ENCODE data around the gene SLC6A3.

Gene SLC6A3

GRCh38 chr5:1409381-1410110 is 35.7 kb downstream of the SLC6A3 start:
- no peak for DNase-seq (ENCODE audit: low read depth in 2 of 2)

- no peak for DNase-seq (ENCODE audit: low read depth in 2 of 2)
Observed at GRCh38 chr5:1406681-1407640, 38.3 kb downstream of the SLC6A3 start.

DNA sequence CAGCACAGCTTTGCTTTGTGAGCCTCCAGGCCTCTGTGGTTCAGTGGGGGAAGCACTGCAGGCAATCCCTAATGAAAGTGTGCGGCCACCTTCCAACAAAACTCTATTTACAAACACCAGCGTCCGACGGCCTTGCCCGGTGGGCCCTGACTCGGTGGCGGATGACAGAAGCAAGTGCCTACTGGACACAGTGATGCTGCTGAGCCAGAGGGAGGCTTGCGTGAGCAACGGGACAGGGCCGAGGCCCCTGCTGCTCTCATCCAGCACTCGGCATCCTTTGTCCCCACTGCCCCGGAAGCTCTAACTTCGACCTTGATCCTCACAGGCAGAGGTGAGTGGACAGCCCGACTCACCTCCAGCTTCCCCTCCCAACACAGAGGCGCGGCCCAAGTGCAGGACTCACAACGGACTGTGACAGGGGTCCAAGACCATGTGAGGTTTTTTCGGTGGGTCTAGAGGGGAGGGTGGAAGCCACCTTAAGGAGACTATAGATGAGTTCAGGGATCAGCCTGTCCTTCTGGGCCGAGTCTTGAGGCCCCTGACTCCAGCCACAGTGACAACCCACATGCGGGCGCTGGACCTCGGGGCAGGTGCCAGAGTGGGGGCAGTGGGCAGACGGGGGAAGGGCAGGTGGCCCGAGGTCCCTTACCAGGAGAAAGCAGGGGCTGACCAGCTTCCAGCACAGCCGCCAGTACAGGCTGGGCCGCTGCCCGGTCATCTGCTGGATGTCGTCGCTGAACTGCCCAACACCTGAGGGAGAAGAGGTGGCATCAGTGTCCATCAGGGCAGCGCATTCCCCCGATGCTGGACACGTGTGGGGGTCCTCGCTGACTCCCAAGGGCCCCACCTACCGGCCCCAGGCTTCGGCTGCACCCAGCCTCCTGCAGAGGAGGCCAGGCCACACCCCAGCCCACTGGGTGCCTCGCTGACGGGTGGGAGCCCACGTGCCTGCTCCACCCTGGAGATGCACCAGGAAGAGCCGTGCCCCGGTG is 39.4 kb downstream of the SLC6A3 start:
- no peak for DNase-seq (ENCODE audit: low read depth in 2 of 2)

DNA sequence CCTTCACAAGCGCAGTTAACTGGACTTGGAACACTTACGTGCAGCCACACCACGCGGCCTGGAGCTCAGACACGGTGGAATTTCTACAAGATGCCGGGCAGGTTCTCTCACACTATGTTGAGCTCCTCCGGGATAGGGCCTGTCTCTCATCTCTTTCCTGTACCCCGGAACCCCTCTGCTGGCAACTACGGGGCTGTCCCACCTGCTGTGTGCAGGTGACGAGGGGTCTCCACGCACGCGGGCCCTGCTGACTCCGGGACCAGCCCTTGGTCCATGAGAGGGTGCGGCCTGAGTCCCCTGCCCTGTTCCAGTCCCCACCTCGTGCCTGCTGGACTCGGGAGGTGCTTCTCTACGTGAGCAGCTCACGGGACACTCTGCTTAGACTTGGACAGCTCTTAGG is 40.1 kb downstream of the SLC6A3 start:
- DNase-seq (ENCODE audit: low read depth in 2 of 2) = no peak

DNA sequence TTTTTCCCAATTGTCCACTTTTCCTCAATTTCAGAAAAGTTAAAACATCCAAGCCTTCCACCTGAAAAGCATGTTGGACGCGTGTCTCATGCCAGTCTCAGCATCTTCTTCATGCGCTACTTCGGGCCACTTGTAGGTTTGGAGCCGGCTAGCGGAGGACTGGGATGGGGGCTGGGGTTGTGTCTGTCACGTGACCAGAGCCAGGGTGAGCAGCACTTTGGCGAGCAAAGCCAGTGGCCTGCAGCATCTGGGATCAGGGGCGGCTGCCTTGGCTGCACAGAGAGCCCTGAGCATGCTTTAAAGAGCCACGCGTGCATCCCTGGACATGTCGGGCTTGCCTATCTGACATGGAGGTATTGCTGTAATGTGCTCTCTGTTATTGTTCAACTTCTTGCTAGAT is 41.2 kb downstream of the SLC6A3 start:
- DNase-seq (ENCODE audit: low read depth in 2 of 2) = no peak

DNA sequence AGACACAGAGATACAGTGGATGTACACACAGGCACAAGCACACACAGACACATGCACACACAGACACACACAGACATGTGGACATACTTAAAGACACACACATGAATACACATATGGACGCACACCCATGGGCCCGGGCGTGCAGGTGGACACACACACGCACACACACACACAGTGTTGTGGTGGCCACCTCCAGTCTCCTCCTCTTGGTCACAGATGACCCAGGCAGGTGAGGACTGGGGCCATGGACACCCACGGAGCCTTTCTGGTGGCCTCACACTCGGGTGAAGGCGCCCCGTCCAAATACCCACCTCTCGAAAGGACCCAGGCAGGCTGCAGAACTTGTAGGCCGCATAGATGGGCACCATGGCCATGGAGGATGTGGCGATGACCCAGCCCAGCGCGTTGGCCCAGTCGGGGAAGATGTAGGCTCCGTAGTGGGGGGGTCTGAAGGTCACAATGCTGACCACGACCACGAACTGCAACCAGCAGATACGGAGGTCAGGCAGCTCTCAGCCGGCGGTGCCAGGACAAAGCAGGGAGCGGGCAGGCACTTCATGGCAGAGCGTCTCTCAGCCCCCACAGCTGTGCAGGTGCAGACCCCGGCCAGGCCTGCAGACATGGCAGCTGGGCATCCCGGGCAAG is 42.5 kb downstream of the SLC6A3 start:
- DNase-seq (ENCODE audit: low read depth in 2 of 2) = no peak

DNA sequence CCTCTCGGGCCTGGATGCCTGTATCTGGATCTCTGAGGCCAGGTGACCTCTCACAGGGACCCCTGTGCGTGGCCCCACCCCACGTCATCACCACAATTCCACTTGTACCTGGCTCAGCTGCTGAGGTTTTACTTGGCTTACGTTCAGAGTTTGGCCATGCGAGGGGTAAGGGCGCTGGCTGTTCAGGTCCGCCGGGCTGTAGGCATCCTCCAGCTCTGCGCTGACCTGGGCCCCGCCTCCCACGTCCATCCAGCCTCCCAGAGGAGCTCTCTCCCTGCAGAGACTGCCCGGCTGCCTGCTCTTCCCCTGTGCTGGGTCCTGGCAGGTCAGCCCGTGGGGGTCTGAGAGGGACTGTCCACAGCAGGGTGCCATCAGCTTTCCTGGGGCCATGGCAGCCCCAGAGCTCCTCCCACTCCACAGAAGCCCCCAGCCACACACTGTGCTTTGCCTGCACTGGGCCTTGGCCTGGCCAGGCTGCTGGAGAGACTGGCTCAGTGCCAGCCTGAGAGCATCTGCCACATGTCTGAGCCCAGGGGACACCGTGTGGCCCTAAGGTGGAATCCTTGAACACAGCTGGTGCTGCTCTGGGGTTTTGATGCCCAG is 43.6 kb downstream of the SLC6A3 start:
- no peak for DNase-seq (ENCODE audit: low read depth in 2 of 2)

GRCh38 chr5:1400936-1401335 is 44.3 kb downstream of the SLC6A3 start:
- no peak for DNase-seq (ENCODE audit: low read depth in 2 of 2)

DNA sequence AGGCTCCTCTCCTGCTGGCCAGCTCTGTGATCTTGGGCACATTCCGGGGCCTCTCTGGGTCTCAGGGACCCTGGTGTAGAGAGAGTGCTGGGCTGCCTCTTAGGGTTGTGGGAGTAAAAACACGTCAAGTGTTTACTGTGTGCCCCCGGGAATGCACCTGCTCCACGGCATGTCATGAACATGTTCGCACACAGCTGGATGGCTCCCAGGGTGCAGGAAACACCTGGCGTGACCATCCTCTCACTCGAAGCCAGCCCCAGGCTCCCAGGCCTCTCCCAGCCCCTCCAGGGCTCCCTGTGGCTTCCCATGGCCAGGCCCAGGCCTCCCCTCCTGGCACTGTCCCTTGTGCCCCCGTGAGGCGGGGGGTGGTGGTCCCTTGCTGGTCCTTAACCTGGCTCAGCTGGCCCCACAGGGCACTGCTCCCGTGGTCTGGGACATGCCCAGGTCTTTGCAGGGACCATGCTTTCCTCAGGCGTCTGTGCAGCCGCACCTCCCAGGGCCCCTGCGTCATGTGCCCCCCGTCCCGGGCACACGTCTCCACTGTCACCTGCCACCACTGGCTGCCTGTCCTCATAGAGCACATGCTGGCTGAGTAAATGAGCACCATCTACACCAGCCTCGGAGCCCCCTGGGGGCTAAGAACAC is 44.9 kb downstream of the SLC6A3 start:
- DNase-seq (ENCODE audit: low read depth in 2 of 2) = no peak

DNA sequence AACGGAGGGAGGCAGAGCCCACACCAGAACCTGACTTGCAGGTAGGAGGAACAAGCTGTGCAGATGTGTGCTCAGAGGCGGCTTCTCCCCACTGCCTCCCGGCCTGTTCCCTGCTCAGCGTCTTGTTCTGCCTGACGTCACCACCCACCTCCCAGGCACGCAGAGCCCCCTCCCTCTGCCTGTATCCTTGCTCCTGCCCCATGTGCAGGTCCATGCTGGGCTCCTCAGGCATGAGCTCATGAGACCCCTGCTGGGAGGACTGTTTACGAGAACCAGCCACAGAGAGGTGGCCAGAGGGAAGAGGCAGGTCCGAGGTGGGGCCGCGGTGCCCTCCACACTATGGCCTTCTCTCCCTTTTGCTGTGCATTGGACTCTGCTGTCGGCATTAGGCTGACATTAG is 45.5 kb downstream of the SLC6A3 start:
- no peak for DNase-seq (ENCODE audit: low read depth in 2 of 2)

DNA sequence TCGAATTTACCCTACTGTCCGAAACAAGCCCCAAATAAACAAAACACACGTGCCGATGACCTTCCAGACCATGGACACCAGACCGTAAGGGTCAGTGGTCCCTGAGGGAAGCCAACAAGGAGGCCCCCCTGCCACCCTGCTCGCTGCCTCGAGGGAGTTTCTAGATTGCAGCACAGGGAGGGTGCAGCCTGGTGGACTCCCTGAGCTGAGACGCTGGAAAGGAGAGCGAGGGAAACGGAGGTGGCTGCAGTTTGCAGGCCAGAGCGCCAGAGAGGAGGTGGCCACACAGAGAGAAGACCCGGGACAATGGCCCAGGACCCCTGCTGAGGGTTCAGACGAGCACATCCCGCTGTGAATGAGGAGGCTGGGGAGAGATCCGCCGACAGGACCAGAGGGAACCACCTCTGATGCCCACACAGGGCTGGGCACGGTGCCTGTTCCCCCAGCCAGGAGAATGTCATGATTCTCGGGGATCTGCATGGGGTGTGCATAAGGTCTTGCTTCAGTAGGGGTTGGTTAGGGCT is 48.9 kb downstream of the SLC6A3 start:
- no peak for DNase-seq (ENCODE audit: low read depth in 2 of 2)

DNA sequence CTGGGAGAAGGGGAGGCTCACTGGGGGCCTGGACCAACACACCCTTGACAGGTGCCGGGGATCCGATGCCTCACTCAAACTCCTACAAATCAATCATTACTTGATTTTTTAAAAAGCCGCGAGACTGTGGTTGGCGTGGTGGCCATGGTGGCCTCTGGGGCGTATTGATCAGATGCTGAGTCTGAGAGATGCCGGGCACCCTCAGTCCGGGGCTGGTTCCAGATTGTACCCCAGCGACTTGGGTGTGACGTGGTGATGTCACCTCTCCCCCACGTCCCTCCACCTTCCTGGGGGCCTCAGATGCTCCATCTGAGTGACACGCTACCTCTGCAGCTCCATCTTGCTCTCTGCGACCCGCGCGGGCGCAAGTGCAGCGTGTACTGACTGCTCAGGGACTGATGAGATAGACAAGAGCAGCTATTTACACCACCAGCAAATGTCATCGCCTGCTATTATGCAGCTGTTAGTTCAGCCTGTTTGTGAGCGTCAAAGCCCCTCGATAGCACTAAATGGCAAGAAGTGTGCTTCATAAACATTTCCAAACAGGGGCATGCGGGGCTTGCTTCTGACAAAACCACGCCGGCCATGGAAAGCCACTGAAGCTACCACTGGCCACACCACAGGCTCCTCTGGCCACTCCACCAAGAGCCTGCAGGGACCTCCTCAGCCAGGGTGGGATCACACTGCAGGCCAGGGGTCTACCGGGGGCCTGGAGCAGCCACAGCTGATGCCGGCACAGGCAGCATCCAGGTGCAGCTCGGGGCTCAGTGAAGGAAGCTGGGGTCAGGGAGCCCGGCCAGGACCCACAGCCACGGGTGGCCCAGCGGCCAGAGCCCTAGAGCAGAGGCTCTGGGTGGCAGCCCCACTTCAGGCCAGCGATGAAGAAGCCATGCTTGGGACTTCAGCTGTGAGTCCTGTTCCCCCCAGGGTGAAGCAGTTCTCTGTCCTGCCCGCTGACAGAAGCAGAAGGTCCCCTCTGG is 50.1 kb downstream of the SLC6A3 start:
- no peak for DNase-seq (ENCODE audit: low read depth in 2 of 2)

DNA sequence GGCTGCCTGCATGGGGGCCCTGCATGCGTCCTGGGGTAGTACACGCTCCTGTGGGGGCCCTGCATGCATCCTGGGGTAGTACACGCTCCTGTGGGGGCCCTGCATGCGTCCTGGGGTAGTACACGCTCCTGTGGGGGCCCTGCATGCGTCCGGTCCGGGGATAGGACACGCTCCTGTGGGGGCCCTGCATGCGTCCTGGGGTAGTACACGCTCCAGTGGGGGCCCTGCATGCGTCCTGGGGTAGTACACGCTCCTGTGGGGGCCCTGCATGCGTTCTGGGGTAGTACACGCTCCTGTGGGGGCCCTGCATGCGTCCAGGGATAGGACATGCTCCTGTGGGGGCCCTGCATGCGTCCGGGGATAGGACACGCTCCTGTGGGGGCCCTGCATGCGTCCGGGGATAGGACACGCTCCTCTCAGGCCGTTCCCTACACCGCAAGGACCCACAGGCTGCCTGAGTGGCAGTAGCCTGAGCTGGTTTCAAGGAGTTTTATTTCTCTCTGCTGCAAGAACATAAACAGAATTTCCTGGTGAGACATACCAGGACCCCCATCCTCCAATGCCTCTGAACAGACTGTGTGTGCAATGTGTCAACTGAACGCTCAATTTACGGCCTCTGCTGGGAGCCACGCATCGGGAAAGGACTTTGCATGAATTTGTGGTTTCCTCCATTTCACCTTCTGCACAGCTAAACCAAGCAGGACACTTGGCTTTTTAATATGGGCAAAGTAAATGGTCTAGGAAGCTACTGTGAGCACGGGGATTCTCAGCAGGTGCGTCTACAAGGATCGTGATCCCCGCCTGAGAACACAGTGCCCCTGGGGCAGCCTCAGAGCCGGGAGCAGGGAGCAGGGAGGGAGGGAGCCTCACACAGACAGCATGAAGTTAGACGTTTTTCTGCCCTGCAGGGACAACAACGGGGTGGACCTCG is 51.4 kb downstream of the SLC6A3 start:
- no peak for DNase-seq (ENCODE audit: low read depth in 2 of 2)

GRCh38 chr5:1392801-1393565 is 52.3 kb downstream of the SLC6A3 start:
- DNase-seq (ENCODE audit: low read depth in 2 of 2) = no peak

DNA sequence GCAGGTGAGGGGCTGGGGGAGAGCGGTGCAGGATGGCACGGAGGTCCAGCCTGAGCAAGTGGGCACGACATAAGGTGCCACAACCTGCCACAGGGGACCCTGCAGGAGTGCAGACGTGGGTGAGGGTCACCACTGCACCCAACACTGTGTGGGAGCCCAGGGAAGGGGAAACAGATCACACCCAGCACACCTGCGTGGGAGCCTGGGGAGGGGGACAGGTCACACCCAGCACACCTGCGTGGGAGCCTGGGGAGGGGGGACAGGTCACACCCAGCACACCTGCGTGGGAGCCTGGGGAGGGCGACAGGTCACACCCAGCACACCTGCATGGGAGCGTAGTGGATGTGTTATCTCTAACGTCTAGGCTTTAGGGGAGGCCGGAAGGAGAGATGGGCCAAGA is 53.0 kb downstream of the SLC6A3 start:
- no peak for DNase-seq (ENCODE audit: low read depth in 2 of 2)

- no peak for DNase-seq (ENCODE audit: low read depth in 2 of 2)
Observed at GRCh38 chr5:1391691-1392090, 53.5 kb downstream of the SLC6A3 start.
